K562 (cell line): ENCODE results near the gene PEX13.

Source experiments
- BACH1 ChIP-seq: fragments of 200-800 bp; sonication (Bioruptor generic); IDR thresholded peaks from 2 replicates; pipeline ENCODE4 v1.6.1; 2016; ENCODE audit warnings: missing genetic modification characterization, missing compliant biosample characterization
- EP300 ChIP-seq: IDR thresholded peaks from 2 replicates; pipeline ENCODE4 v1.6.1; 2012; ENCODE audit warnings: low read length, improper control_type of control experiment
- ETV6 ChIP-seq, 3 experiments: fragments of 150-350 bp in 1 of 3; sonication (generic) in 1 of 3; formaldehyde crosslinking in 1 of 3; IDR thresholded peaks; 2 replicates each; pipeline versions ENCODE4 v1.6.1 to v1.8.0; 2014 to 2022; ENCODE audit warnings: borderline replicate concordance in 2 of 3, low read depth in 2 of 3, antibody characterized with exemption in 1 of 3, low read length in 1 of 3, mild to moderate bottlenecking in 1 of 3, missing genetic modification reagents in 1 of 3
- EZH2 ChIP-seq: IDR thresholded peaks from 2 replicates; pipeline ENCODE4 v1.6.1; 2012; ENCODE audit warnings: low read depth, mild to moderate bottlenecking, inconsistent platforms, low read length, borderline replicate concordance
- NR2C1 ChIP-seq, 2 experiments: fragments of 450-650 bp; IDR thresholded peaks; 2 replicates each; pipeline ENCODE4 v1.6.1; 2017; ENCODE audit warnings: mild to moderate bottlenecking in 2 of 2, antibody characterized with exemption in 1 of 2, inconsistent platforms in 1 of 2, missing compliant biosample characterization in 1 of 2, missing genetic modification characterization in 1 of 2
- SIX5 ChIP-seq, 2 experiments: IDR thresholded peaks; 2 replicates each; pipeline ENCODE4 v1.6.1; 2011; ENCODE audit warnings: low read length in 2 of 2, borderline replicate concordance in 1 of 2, low read depth in 1 of 2, mild to moderate bottlenecking in 1 of 2, moderate library complexity in 1 of 2; ENCODE audit not compliant: insufficient read depth in 1 of 2
- SP1 ChIP-seq: sonication (generic); formaldehyde crosslinking; IDR thresholded peaks from 2 replicates; pipeline ENCODE4 v1.8.1; 2022; ENCODE audit warnings: mild to moderate bottlenecking, missing genetic modification reagents
- TRIM24 ChIP-seq, 2 experiments: fragments of 450-650 bp; IDR thresholded peaks; 2 replicates each; pipeline ENCODE4 v1.6.1; 2016
- ZBTB8A ChIP-seq: fragments of 450-650 bp; IDR thresholded peaks from 2 replicates; pipeline ENCODE4 v1.6.1; 2018; ENCODE audit warnings: mild to moderate bottlenecking, moderate library complexity; ENCODE audit not compliant: partially characterized antibody
- ZNF76 ChIP-seq: fragments of 250-450 bp; sonication (Bioruptor Pico); IDR thresholded peaks from 2 replicates; pipeline ENCODE4 v1.4.0; 2020; ENCODE audit warnings: mild to moderate bottlenecking, moderate library complexity, borderline replicate concordance
- TF ChIP-seq, protein P1 (sequence below), 2 experiments: IDR thresholded peaks; 2 replicates each; pipeline ENCODE4 v1.6.1; 2011; ENCODE audit warnings: borderline replicate concordance in 1 of 2, control low read depth in 1 of 2, low read depth in 1 of 2, low read length in 1 of 2, mild to moderate bottlenecking in 1 of 2, mixed read lengths in 1 of 2, moderate library complexity in 1 of 2; ENCODE audit not compliant: insufficient read depth in 1 of 2, insufficient read length in 1 of 2, poor library complexity in 1 of 2, severe bottlenecking in 1 of 2; ENCODE audit errors: extremely low read depth in 1 of 2
- TF ChIP-seq, protein P2 (sequence below), 2 experiments: fragments of 450-650 bp; IDR thresholded peaks; 2 replicates each; pipeline ENCODE4 v1.6.1; 2016
- TF ChIP-seq, protein P3 (sequence below): sonication (generic); formaldehyde crosslinking; IDR thresholded peaks from 2 replicates; pipeline ENCODE4 v1.9.0; 2022; ENCODE audit warnings: mild to moderate bottlenecking, missing genetic modification reagents

GRCh38 chr2:61017556-61018317, at the start of gene PEX13, which contains the start of gene PUS10:
- no peak for TF ChIP-seq TRIM24 (IDR thresholded peaks at IDR 0.05)
- no peak for TF ChIP-seq ZBTB8A
- no peak for TF ChIP-seq BACH1 (tag)
- no peak for TF ChIP-seq ZNF76 (CRISPR knock-in tag)
- TF ChIP-seq EZH2, result no peak
- no peak for TF ChIP-seq ETV6 (IDR thresholded peaks at IDR 0.05; ENCODE audit: borderline replicate concordance in 1 of 2, low read depth in 2 of 2, low read length in 1 of 2)
- no peak for TF ChIP-seq ETV6 (CRISPR knock-in tag; IDR thresholded peaks at IDR 0.05; ENCODE audit: borderline replicate concordance)
- TF ChIP-seq, protein P1, sequence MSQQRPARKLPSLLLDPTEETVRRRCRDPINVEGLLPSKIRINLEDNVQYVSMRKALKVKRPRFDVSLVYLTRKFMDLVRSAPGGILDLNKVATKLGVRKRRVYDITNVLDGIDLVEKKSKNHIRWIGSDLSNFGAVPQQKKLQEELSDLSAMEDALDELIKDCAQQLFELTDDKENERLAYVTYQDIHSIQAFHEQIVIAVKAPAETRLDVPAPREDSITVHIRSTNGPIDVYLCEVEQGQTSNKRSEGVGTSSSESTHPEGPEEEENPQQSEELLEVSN (IDR thresholded peaks at IDR 0.05; ENCODE audit: borderline replicate concordance in 1 of 2, extremely low read depth in 1 of 2, insufficient read depth in 1 of 2, insufficient read length in 1 of 2, low read depth in 1 of 2, low read length in 1 of 2, poor library complexity in 1 of 2, severe bottlenecking in 1 of 2), result peak; percentile 6 to 27
- TF ChIP-seq, protein P2, sequence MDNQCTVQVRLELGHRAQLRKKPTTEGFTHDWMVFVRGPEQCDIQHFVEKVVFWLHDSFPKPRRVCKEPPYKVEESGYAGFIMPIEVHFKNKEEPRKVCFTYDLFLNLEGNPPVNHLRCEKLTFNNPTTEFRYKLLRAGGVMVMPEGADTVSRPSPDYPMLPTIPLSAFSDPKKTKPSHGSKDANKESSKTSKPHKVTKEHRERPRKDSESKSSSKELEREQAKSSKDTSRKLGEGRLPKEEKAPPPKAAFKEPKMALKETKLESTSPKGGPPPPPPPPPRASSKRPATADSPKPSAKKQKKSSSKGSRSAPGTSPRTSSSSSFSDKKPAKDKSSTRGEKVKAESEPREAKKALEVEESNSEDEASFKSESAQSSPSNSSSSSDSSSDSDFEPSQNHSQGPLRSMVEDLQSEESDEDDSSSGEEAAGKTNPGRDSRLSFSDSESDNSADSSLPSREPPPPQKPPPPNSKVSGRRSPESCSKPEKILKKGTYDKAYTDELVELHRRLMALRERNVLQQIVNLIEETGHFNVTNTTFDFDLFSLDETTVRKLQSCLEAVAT (IDR thresholded peaks at IDR 0.05), result peak in 1 of 2 experiments; percentile 100; a peak in 2 of 4 replicates
- TF ChIP-seq SP1 (CRISPR knock-in tag), result no peak
- TF ChIP-seq SIX5 (IDR thresholded peaks at IDR 0.05; ENCODE audit: borderline replicate concordance in 1 of 2, insufficient read depth in 1 of 2, low read depth in 1 of 2, low read length in 2 of 2), result no peak
- TF ChIP-seq, protein P3, sequence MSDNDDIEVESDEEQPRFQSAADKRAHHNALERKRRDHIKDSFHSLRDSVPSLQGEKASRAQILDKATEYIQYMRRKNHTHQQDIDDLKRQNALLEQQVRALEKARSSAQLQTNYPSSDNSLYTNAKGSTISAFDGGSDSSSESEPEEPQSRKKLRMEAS (CRISPR knock-in tag), result no peak
- TF ChIP-seq NR2C1 (IDR thresholded peaks at IDR 0.05), result no peak
- no peak for TF ChIP-seq NR2C1 (tag; IDR thresholded peaks at IDR 0.05)
- TF ChIP-seq EP300, result no peak
